NK-92 treated with Interleukin-12 subunit alpha and Interleukin-12 subunit beta, amount 100 ng/mL, for 24 hours (cell line): ENCODE measurements around the gene SPA17.

Source experiments
- DNase-seq: peaks from one replicate; lab custom pipeline; 2025; lab: John Stamatoyannopoulos, UW

SPA17 gene

GRCh38 chr11:124662106-124662505 is 11.6 kb upstream of the SPA17 start:
- DNase-seq: no peak

- DNase-seq: no peak
Observed at GRCh38 chr11:124663861-124664260, 9.8 kb upstream of the SPA17 start.

GRCh38 chr11:124667601-124668000 is 6.1 kb upstream of the SPA17 start:
- no peak for DNase-seq

GRCh38 chr11:124669193-124669592 is 4.5 kb upstream of the SPA17 start:
- no peak for DNase-seq

GRCh38 chr11:124670732-124671131 is 3.0 kb upstream of the SPA17 start:
- DNase-seq: no peak

GRCh38 chr11:124672536-124673215 is 1.0 kb upstream of the SPA17 start:
- DNase-seq: no peak

- no peak for DNase-seq
Observed at GRCh38 chr11:124674168-124674517, 439 bp downstream of the SPA17 start.

- DNase-seq: no peak
Observed at GRCh38 chr11:124674571-124674970, 867 bp downstream of the SPA17 start.

- no peak for DNase-seq
Observed at GRCh38 chr11:124676386-124676785, 2.7 kb downstream of the SPA17 start.

GRCh38 chr11:124678416-124678815 is 4.7 kb downstream of the SPA17 start:
- DNase-seq: no peak

GRCh38 chr11:124681421-124681820 is 7.7 kb downstream of the SPA17 start:
- no peak for DNase-seq

GRCh38 chr11:124682443-124682842 is 8.7 kb downstream of the SPA17 start:
- DNase-seq: no peak

- no peak for DNase-seq
Observed at GRCh38 chr11:124693142-124693541, 19.4 kb downstream of the SPA17 start.

GRCh38 chr11:124699547-124699946 is 25.8 kb downstream of the SPA17 start:
- DNase-seq: no peak

- DNase-seq: no peak
Observed at GRCh38 chr11:124700028-124700427, 26.3 kb downstream of the SPA17 start.

GRCh38 chr11:124707829-124708228 is 34.1 kb downstream of the SPA17 start:
- DNase-seq: no peak

GRCh38 chr11:124712392-124712791 is 38.7 kb downstream of the SPA17 start:
- DNase-seq: no peak

GRCh38 chr11:124716591-124716990 is 42.9 kb downstream of the SPA17 start:
- no peak for DNase-seq

GRCh38 chr11:124717421-124717785 is 43.7 kb downstream of the SPA17 start:
- DNase-seq: no peak

- no peak for DNase-seq
Observed at GRCh38 chr11:124717786-124718651, 44.3 kb downstream of the SPA17 start.

GRCh38 chr11:124718801-124719200 is 45.1 kb downstream of the SPA17 start:
- no peak for DNase-seq

- no peak for DNase-seq
Observed at GRCh38 chr11:124719534-124719933, 45.8 kb downstream of the SPA17 start.

- no peak for DNase-seq
Observed at GRCh38 chr11:124722176-124722575, 48.5 kb downstream of the SPA17 start.
